GM23338 (cell line): ENCODE data around the gene TUBGCP2. TPM values are rescaled to one million over a fixed set of nuclear protein-coding genes. Genes with fewer than 3 reads are reported as not detected.

ENCODE experiments used
- ATAC-seq: fragments of 200-7000 bp; cut with Tn5 transposase; 3 replicates; pipeline ENCODE4 v1.9.1; 2020
- DNase-seq: peaks from one replicate; pipeline ENCODE4 v3.0.0-alpha.2; 2015; ENCODE audit warnings: low spot score
- H2AFZ ChIP-seq: fragments of 200-600 bp; sonication (generic); 2 replicates; pipeline ENCODE4 v1.8.0; 2016; ENCODE audit warnings: antibody characterized with exemption, mild to moderate bottlenecking, moderate library complexity
- H3F3A ChIP-seq: fragments of 200-600 bp; sonication (generic); replicated peaks from 2 replicates; pipeline ENCODE4 v1.8.0; 2017; ENCODE audit warnings: antibody characterized with exemption, mixed run types, low read depth
- H3K27ac ChIP-seq: fragments of 200-600 bp; sonication (generic); 2 replicates; pipeline ENCODE4 v1.6.1; 2016; ENCODE audit warnings: low read depth
- H3K27me3 ChIP-seq: fragments of 200-600 bp; sonication (generic); 2 replicates; pipeline ENCODE4 v1.8.0; 2016; ENCODE audit warnings: mild to moderate bottlenecking, mixed run types, moderate library complexity; ENCODE audit not compliant: insufficient read depth
- H3K36me3 ChIP-seq: fragments of 200-600 bp; sonication (generic); 2 replicates; pipeline ENCODE4 v1.8.0; 2016; ENCODE audit warnings: mild to moderate bottlenecking; ENCODE audit not compliant: insufficient read depth
- H3K4me1 ChIP-seq: fragments of 200-600 bp; sonication (generic); 2 replicates; pipeline ENCODE4 v1.8.0; 2016; ENCODE audit warnings: mild to moderate bottlenecking, moderate library complexity; ENCODE audit not compliant: insufficient read depth
- H3K4me2 ChIP-seq: fragments of 200-600 bp; sonication (generic); 2 replicates; pipeline ENCODE4 v1.7.1; 2017; ENCODE audit warnings: mixed run types
- H3K4me3 ChIP-seq: fragments of 200-600 bp; sonication (generic); 2 replicates; pipeline ENCODE4 v1.6.1; 2016; ENCODE audit warnings: mixed run types
- H3K79me2 ChIP-seq: fragments of 200-600 bp; sonication (generic); replicated peaks from 2 replicates; pipeline ENCODE4 v1.8.0; 2017; ENCODE audit warnings: mild to moderate bottlenecking; ENCODE audit not compliant: insufficient read depth
- H3K9me2 ChIP-seq: fragments of 200-600 bp; sonication (generic); 2 replicates; pipeline ENCODE4 v1.8.0; 2017; ENCODE audit not compliant: insufficient read depth
- H4K20me1 ChIP-seq: fragments of 200-600 bp; sonication (generic); replicated peaks from 2 replicates; pipeline ENCODE4 v1.8.0; 2017; ENCODE audit warnings: mild to moderate bottlenecking; ENCODE audit not compliant: insufficient read depth
- H3K27ac Mint-ChIP-seq: 2 replicates; pipeline ENCODE4 v1.8.0; 2020; ENCODE audit warnings: inconsistent platforms, mild to moderate bottlenecking, moderate library complexity, mixed read lengths
- H3K27me3 Mint-ChIP-seq: 3 replicates; pipeline ENCODE4 v1.8.0; 2022; ENCODE audit warnings: low read depth, mild to moderate bottlenecking, moderate library complexity, mixed read lengths, inconsistent platforms; ENCODE audit not compliant: insufficient read depth, poor library complexity
- H3K36me3 Mint-ChIP-seq: 3 replicates; pipeline ENCODE4 v1.8.0; 2021; ENCODE audit warnings: low read depth, mild to moderate bottlenecking, inconsistent platforms, moderate library complexity, mixed read lengths
- H3K4me1 Mint-ChIP-seq: 3 replicates; pipeline ENCODE4 v1.8.0; 2020; ENCODE audit warnings: mild to moderate bottlenecking, inconsistent platforms, mixed read lengths
- H3K4me3 Mint-ChIP-seq: 3 replicates; pipeline ENCODE4 v1.8.0; 2021; ENCODE audit warnings: moderate library complexity, mild to moderate bottlenecking, inconsistent platforms, mixed read lengths
- H3K9me3 Mint-ChIP-seq: 3 replicates; pipeline ENCODE4 v1.8.0; 2020; ENCODE audit warnings: moderate library complexity, mild to moderate bottlenecking, inconsistent platforms, mixed read lengths
- CREB1 ChIP-seq: fragments of 250-450 bp; sonication (Bioruptor Pico); IDR thresholded peaks from 2 replicates; pipeline ENCODE4 v1.5.0; 2020; ENCODE audit warnings: low read depth, mild to moderate bottlenecking, moderate library complexity
- EZH2phosphoT487 ChIP-seq: fragments of 200-600 bp; sonication (generic); IDR thresholded peaks from one replicate; pipeline ENCODE4 v1.8.1; 2018; ENCODE audit warnings: antibody characterized with exemption; ENCODE audit not compliant: unreplicated experiment
- JUNB ChIP-seq: IDR thresholded peaks from one replicate; pipeline ENCODE4 v1.6.1; 2016; ENCODE audit warnings: antibody characterized with exemption; ENCODE audit not compliant: unreplicated experiment
- NANOG ChIP-seq: IDR thresholded peaks from 2 replicates; pipeline ENCODE4 v1.6.1; 2016; ENCODE audit warnings: antibody characterized with exemption, borderline replicate concordance
- POLR2AphosphoS5 ChIP-seq: IDR thresholded peaks from 2 replicates; pipeline ENCODE4 v1.6.1; 2016; ENCODE audit warnings: antibody characterized with exemption, low read depth
- STAT1 ChIP-seq: IDR thresholded peaks from one replicate; pipeline ENCODE4 v1.6.1; 2016; ENCODE audit warnings: antibody characterized with exemption; ENCODE audit not compliant: unreplicated experiment
- ZNF114 ChIP-seq: fragments of 250-450 bp; sonication (Bioruptor Pico); IDR thresholded peaks from 2 replicates; pipeline ENCODE4 v1.5.0; 2020; ENCODE audit warnings: mild to moderate bottlenecking, moderate library complexity
- ZNF331 ChIP-seq: fragments of 250-450 bp; sonication (Bioruptor Pico); IDR thresholded peaks from 2 replicates; pipeline ENCODE4 v1.5.0; 2020; ENCODE audit warnings: low read depth, mild to moderate bottlenecking, moderate library complexity
- ZNF462 ChIP-seq: fragments of 250-450 bp; sonication (Bioruptor Pico); IDR thresholded peaks from 2 replicates; pipeline ENCODE4 v1.5.0; 2020; ENCODE audit warnings: mild to moderate bottlenecking, moderate library complexity
- polyA plus RNA-seq: library from polyadenylated mRNA; unstranded; fragments of >200 nt; fragmentation: Nextera tagmentation; extraction: Ambion mirVana; gene quantifications from 2 replicates; pipeline ENCODE4 v1.2.1, GENCODE V29; 2016
- total RNA-seq: library from RNA; depleted of rRNA; stranded (reverse); fragments of >200 nt; shearing (Covaris generic); gene quantifications from 2 replicates; pipeline ENCODE4 v1.2.3, GENCODE V29; 2014

Gene TUBGCP2
- total and polyA plus RNA-seq, 2 experiments from 2014 or later, result 59.6 to 67.7 TPM

GRCh38 chr10:133295426-133296320 is 13.0 kb downstream of the TUBGCP2 start:
- H3K27me3 Mint-ChIP-seq, result peaks cover 2% of the 10 kb centered on the region
- DNase-seq (no peak), ATAC-seq (no peak)
- Histone ChIP-seq H4K20me1 (no peaks in the 10 kb centered on the region; the same call in 1 of the 2 replicates), H3K4me2 (no peak overlapping the region), H2AFZ (no peak overlapping the region), H3K27me3 (no peaks in the 10 kb centered on the region), H3F3A (no peaks in the 10 kb centered on the region; the same call in 1 of the 2 replicates), H3K36me3 (peaks cover 13% of the 10 kb centered on the region), H3K4me3 (no peak overlapping the region), H3K27ac (no peak overlapping the region), H3K9me2 (no peaks in the 10 kb centered on the region), H3K79me2 (no peaks in the 10 kb centered on the region), H3K4me1 (no peaks in the 10 kb centered on the region)
- no peaks in the 10 kb centered on the region for H3K9me3 Mint-ChIP-seq
- H3K27ac Mint-ChIP-seq, result no peak overlapping the region
- peaks cover 69% of the 10 kb centered on the region for H3K36me3 Mint-ChIP-seq
- no peaks in the 10 kb centered on the region for H3K4me1 Mint-ChIP-seq
- no peak for TF ChIP-seq POLR2AphosphoS5
- H3K4me3 Mint-ChIP-seq, result no peak overlapping the region

- ATAC-seq (no peak), DNase-seq (no peak)
- Histone ChIP-seq H4K20me1 (no peaks in the 10 kb centered on the region; the same call in 1 of the 2 replicates), H3K79me2 (no peaks in the 10 kb centered on the region), H3K36me3 (peaks cover 9% of the 10 kb centered on the region), H3F3A (no peaks in the 10 kb centered on the region), H3K4me1 (no peaks in the 10 kb centered on the region), H3K27ac (no peak overlapping the region), H3K9me2 (no peaks in the 10 kb centered on the region), H2AFZ (no peak overlapping the region), H3K27me3 (no peaks in the 10 kb centered on the region), H3K4me3 (no peak overlapping the region), H3K4me2 (no peak overlapping the region)
- no peaks in the 10 kb centered on the region for H3K4me1 Mint-ChIP-seq
- H3K4me3 Mint-ChIP-seq, result no peak overlapping the region
- H3K27ac Mint-ChIP-seq, result no peak overlapping the region
- peaks cover 6% of the 10 kb centered on the region for H3K27me3 Mint-ChIP-seq
- peaks cover 62% of the 10 kb centered on the region for H3K36me3 Mint-ChIP-seq
- TF ChIP-seq ZNF331 (CRISPR knock-in tag), result no peak
- no peak for TF ChIP-seq ZNF114 (CRISPR knock-in tag)
- H3K9me3 Mint-ChIP-seq, result no peaks in the 10 kb centered on the region
These were observed 14.5 kb downstream of the TUBGCP2 start for GRCh38 chr10:133294189-133294588.

- Histone ChIP-seq H3K27ac (no peak overlapping the region), H3K4me1 (no peaks in the 10 kb centered on the region)
- no peak for ATAC-seq
- TF ChIP-seq JUNB (no peak), NANOG (no peak), STAT1 (no peak), EZH2phosphoT487 (no peak), ZNF462 (CRISPR knock-in tag) (no peak), ZNF114 (CRISPR knock-in tag) (no peak), ZNF331 (CRISPR knock-in tag) (no peak), CREB1 (CRISPR knock-in tag) (no peak)
These were observed 14.9 kb downstream of the TUBGCP2 start for GRCh38 chr10:133293810-133294119.

More at GRCh38 chr10:133293810-133294119, 14.9 kb downstream of the TUBGCP2 start:
- no peaks in the 10 kb centered on the region for H3K79me2 ChIP-seq
- H3K9me2 ChIP-seq, result no peaks in the 10 kb centered on the region
- no peak overlapping the region for H3K4me2 ChIP-seq
- H3F3A ChIP-seq, result no peaks in the 10 kb centered on the region
- H4K20me1 ChIP-seq, result no peaks in the 10 kb centered on the region; the same call in 1 of the 2 replicates
- Mint-ChIP-seq H3K27me3 (peaks cover 7% of the 10 kb centered on the region), H3K9me3 (no peaks in the 10 kb centered on the region), H3K4me1 (no peaks in the 10 kb centered on the region), H3K4me3 (no peak overlapping the region), H3K36me3 (peaks cover 62% of the 10 kb centered on the region), H3K27ac (no peak overlapping the region)
- DNase-seq, result no peak
- no peak overlapping the region for H3K4me3 ChIP-seq
- peaks cover 6% of the 10 kb centered on the region; the same call in 1 of the 2 replicates for H3K36me3 ChIP-seq
- no peaks in the 10 kb centered on the region for H3K27me3 ChIP-seq
- H2AFZ ChIP-seq, result no peak overlapping the region
